Measurements from ENCODE around the gene ZNF699.

GRCh38 chr19:9306443-9306842 is 3.2 kb downstream of the ZNF699 start:
- no peak for TF ChIP-seq ZNF800 (CRISPR knock-in tag; IDR thresholded peaks at IDR 0.05)
- TF ChIP-seq ZNF746 (CRISPR knock-in tag; IDR thresholded peaks at IDR 0.05), result no peak
- no peak for TF ChIP-seq CHD2 (IDR thresholded peaks at IDR 0.05; ENCODE audit: low read depth, low read length)
- no peak for TF ChIP-seq TARDBP (CRISPR knock-in tag; IDR thresholded peaks at IDR 0.05)
- no peak for TF ChIP-seq MYC (CRISPR knock-in tag; IDR thresholded peaks at IDR 0.05; ENCODE audit: borderline replicate concordance)
